ENCODE measurements around the gene MAN2B2. TPM values are rescaled to one million over a fixed set of nuclear protein-coding genes. Genes with fewer than 3 reads are reported as not detected.

MAN2B2 gene
- total and polyA plus RNA-seq, 2 of the 4 experiments (the other 2 are of a cell fraction): 13.4 to 34.1 TPM

- no peak overlapping the region for H3K23ac ChIP-seq (ENCODE audit: low read depth, low read length)
- H2BK120ac ChIP-seq (ENCODE audit: low read depth, low read length): no peak overlapping the region
- no peak overlapping the region for H4K8ac ChIP-seq (ENCODE audit: low read depth in 2 of 2, low read length in 2 of 2)
- H3K27ac ChIP-seq (ENCODE audit: insufficient read depth, low read length): no peak overlapping the region
- H4K91ac ChIP-seq (ENCODE audit: insufficient read depth, low read depth, low read length): no peak overlapping the region
- TF ChIP-seq SMC3 (IDR thresholded peaks at IDR 0.05; ENCODE audit: low read depth, low read length) (no peak), FOS (IDR thresholded peaks at IDR 0.05; ENCODE audit: low read depth, low read length) (no peak), CEBPB (IDR thresholded peaks at IDR 0.05; ENCODE audit: low read depth, low read length) (no peak), MXI1 (IDR thresholded peaks at IDR 0.05; ENCODE audit: borderline replicate concordance, low read depth, low read length) (no peak), MAZ (IDR thresholded peaks at IDR 0.05; ENCODE audit: borderline replicate concordance, low read depth, low read length) (no peak), RAD21 (IDR thresholded peaks at IDR 0.05; ENCODE audit: low read length) (no peak), NFE2L2 (IDR thresholded peaks at IDR 0.05; ENCODE audit: low read depth, low read length) (no peak), RCOR1 (IDR thresholded peaks at IDR 0.05; ENCODE audit: insufficient replicate concordance, low read length) (no peak), USF2 (IDR thresholded peaks at IDR 0.05; ENCODE audit: low read depth, low read length) (no peak), BHLHE40 (IDR thresholded peaks at IDR 0.05; ENCODE audit: low read depth, low read length) (no peak), MAFK (IDR thresholded peaks at IDR 0.05; ENCODE audit: low read depth, low read length) (no peak), CHD1 (IDR thresholded peaks at IDR 0.05; ENCODE audit: low read depth, low read length) (no peak), POLR2A (IDR thresholded peaks at IDR 0.05; ENCODE audit: low read depth, low read length) (no peak), CTCF (conservative IDR thresholded peaks at IDR 0.05; ENCODE audit: low read depth, low read length) (no peak)
- TF ChIP-seq, protein P1, sequence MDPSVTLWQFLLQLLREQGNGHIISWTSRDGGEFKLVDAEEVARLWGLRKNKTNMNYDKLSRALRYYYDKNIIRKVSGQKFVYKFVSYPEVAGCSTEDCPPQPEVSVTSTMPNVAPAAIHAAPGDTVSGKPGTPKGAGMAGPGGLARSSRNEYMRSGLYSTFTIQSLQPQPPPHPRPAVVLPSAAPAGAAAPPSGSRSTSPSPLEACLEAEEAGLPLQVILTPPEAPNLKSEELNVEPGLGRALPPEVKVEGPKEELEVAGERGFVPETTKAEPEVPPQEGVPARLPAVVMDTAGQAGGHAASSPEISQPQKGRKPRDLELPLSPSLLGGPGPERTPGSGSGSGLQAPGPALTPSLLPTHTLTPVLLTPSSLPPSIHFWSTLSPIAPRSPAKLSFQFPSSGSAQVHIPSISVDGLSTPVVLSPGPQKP (IDR thresholded peaks at IDR 0.05; ENCODE audit: borderline replicate concordance, low read depth, low read length): no peak
- no peaks in the 10 kb centered on the region for H4K20me1 ChIP-seq (ENCODE audit: insufficient read depth, low read length)
- peaks cover 11% of the 10 kb centered on the region; the same call in 1 of the 2 replicates for H3K4me1 ChIP-seq (ENCODE audit: control insufficient read depth, insufficient read depth, low read length)
- H3K9me1 ChIP-seq (ENCODE audit: insufficient read depth, low read length): no peaks in the 10 kb centered on the region; the same call in 1 of the 2 replicates
- no peak overlapping the region for H2BK5ac ChIP-seq (ENCODE audit: low read depth, low read length, poor library complexity, severe bottlenecking)
- H2BK15ac ChIP-seq (ENCODE audit: low read depth, low read length): no peak overlapping the region
- no peak overlapping the region for H2AFZ ChIP-seq (replicated peaks; ENCODE audit: low read length, poor library complexity)
- DNase-seq (no peak), ATAC-seq (ENCODE audit: low read depth) (no peak)
- H3K56ac ChIP-seq (ENCODE audit: extremely low read depth, insufficient read depth, low read length): no peak overlapping the region
- H3K4ac ChIP-seq (ENCODE audit: low read depth, low read length): no peak overlapping the region
- peak overlapping the region; percentile 24 for H2AK9ac ChIP-seq (replicated peaks; ENCODE audit: low read depth, low read length, poor library complexity)
- dilution Hi-C loops (cut with HindIII; ENCODE audit: low sequenced_read_pairs, unreplicated experiment) (no loop called here), in situ Hi-C loops (cut with MboI; ENCODE audit: low sequenced_read_pairs) (no loop called here), intact Hi-C loops (cut with micrococcal nuclease) (no loop called here)
- peaks cover 0 to 13% of the 10 kb centered on the region in 2 experiments; a peak in 2 of 4 replicates for H3K79me1 ChIP-seq (ENCODE audit: low read depth in 1 of 2, low read length in 2 of 2)
- peaks cover 16% of the 10 kb centered on the region for H3K27me3 ChIP-seq (ENCODE audit: control insufficient read depth, insufficient read depth, low read length)
- POLR2A ChIA-PET (ENCODE audit: unreplicated experiment): no interaction called here
- H3K9me3 ChIP-seq (ENCODE audit: control insufficient read depth, insufficient read depth, low read length): peaks cover 14% of the 10 kb centered on the region
- H3K9ac ChIP-seq (ENCODE audit: low read depth, low read length): no peak overlapping the region
- 40% methylated on average over 1 of the region's 3 CpGs; no CpG with 5 or more reads in 1 of the 2 experiments for WGBS, 2 experiments (ENCODE audit: extremely low coverage in 2 of 2, insufficient read length in 1 of 2)
- no peak overlapping the region for H3K4me3 ChIP-seq (ENCODE audit: insufficient read depth, low read depth, low read length)
- H2AK5ac ChIP-seq (ENCODE audit: low read depth, low read length): no peak overlapping the region
- H3K4me2 ChIP-seq (ENCODE audit: low read depth, low read length): no peak overlapping the region
- CTCF ChIA-PET: no interaction called here
- H2BK20ac ChIP-seq (ENCODE audit: low read depth, low read length): no peak overlapping the region
- no TSS peak for BruUV-seq (replicated peaks)
- H3K14ac ChIP-seq (replicated peaks; ENCODE audit: low read depth, low read length): no peak overlapping the region
- no peak overlapping the region for H4K5ac ChIP-seq (ENCODE audit: low read depth, low read length)
- no peak overlapping the region for H3K18ac ChIP-seq (ENCODE audit: low read depth, low read length)
- H3K36me3 ChIP-seq (ENCODE audit: control insufficient read depth, insufficient read depth, low read length): no peaks in the 10 kb centered on the region; the same call in 1 of the 2 replicates
These were observed 3.4 kb upstream of the MAN2B2 start for GRCh38 chr4:6571608-6572007.

Data from IMR-90 (cell line).